HG03159 (cell line): ENCODE measurements around the gene GMPR.

Experiments
- ATAC-seq: cut with Tn5 transposase; IDR thresholded peaks from one replicate; pipeline ENCODE4 v1.9.1; 2021; ENCODE audit warnings: mild to moderate bottlenecking, moderate library complexity; ENCODE audit not compliant: unreplicated experiment

The GMPR gene

GRCh38 chr6:16324606-16325225 is 86.3 kb downstream of the GMPR start:
- no peak for ATAC-seq

- no peak for ATAC-seq
Measured at GRCh38 chr6:16326531-16326930, 88.1 kb downstream of the GMPR start.

GRCh38 chr6:16326971-16327776 is 88.8 kb downstream of the GMPR start:
- no peak for ATAC-seq

- no peak for ATAC-seq
Measured at GRCh38 chr6:16327777-16328325, 89.5 kb downstream of the GMPR start.

- no peak for ATAC-seq
Measured at GRCh38 chr6:16329233-16329632, 90.8 kb downstream of the GMPR start.

- no peak for ATAC-seq
Measured at GRCh38 chr6:16331384-16332174, 93.2 kb downstream of the GMPR start.

- ATAC-seq = peak; percentile 88
Measured at GRCh38 chr6:16332175-16332542, 93.8 kb downstream of the GMPR start.

GRCh38 chr6:16333580-16333979 is 95.2 kb downstream of the GMPR start:
- no peak for ATAC-seq

- ATAC-seq = no peak
Measured at GRCh38 chr6:16334671-16335070, 96.3 kb downstream of the GMPR start.

GRCh38 chr6:16335176-16335575 is 96.8 kb downstream of the GMPR start:
- ATAC-seq = no peak

- no peak for ATAC-seq
Measured at GRCh38 chr6:16336056-16336818, 97.8 kb downstream of the GMPR start.

- no peak for ATAC-seq
Measured at GRCh38 chr6:16336911-16337294, 98.5 kb downstream of the GMPR start.

GRCh38 chr6:16337295-16337975 is 99.0 kb downstream of the GMPR start:
- ATAC-seq = no peak

- no peak for ATAC-seq
Measured at GRCh38 chr6:16338577-16339264, 100.3 kb downstream of the GMPR start.

GRCh38 chr6:16339265-16339587 is 100.8 kb downstream of the GMPR start:
- ATAC-seq = no peak

- ATAC-seq = no peak
Measured at GRCh38 chr6:16343593-16343992, 105.2 kb downstream of the GMPR start.

- ATAC-seq = no peak
Measured at GRCh38 chr6:16344756-16345155, 106.4 kb downstream of the GMPR start.
